Retinal pigment epithelial cell (primary cell): ENCODE measurements around the gene ELMO1.

Experiments used
- DNase-seq: peaks from one replicate; pipeline ENCODE4 v3.0.0-alpha.2; 2010; ENCODE audit warnings: low read depth
- H3K4me3 ChIP-seq: 2 replicates; pipeline ENCODE4 v1.5.1; 2011; ENCODE audit warnings: mild to moderate bottlenecking, low read length, control low read depth, moderate library complexity
- TF ChIP-seq, protein P1 (sequence below): conservative IDR thresholded peaks from 2 replicates; pipeline ENCODE4 v1.5.1; 2011; ENCODE audit warnings: low read depth, low read length, control low read depth, inconsistent platforms

ELMO1 gene

GRCh38 chr7:36898186-36898585, 550.5 kb downstream of the ELMO1 start:
- no peak overlapping the region for H3K4me3 ChIP-seq
- no peak for DNase-seq

GRCh38 chr7:36896956-36897590, 551.6 kb downstream of the ELMO1 start:
- no peak for DNase-seq
- TF ChIP-seq, protein P1, sequence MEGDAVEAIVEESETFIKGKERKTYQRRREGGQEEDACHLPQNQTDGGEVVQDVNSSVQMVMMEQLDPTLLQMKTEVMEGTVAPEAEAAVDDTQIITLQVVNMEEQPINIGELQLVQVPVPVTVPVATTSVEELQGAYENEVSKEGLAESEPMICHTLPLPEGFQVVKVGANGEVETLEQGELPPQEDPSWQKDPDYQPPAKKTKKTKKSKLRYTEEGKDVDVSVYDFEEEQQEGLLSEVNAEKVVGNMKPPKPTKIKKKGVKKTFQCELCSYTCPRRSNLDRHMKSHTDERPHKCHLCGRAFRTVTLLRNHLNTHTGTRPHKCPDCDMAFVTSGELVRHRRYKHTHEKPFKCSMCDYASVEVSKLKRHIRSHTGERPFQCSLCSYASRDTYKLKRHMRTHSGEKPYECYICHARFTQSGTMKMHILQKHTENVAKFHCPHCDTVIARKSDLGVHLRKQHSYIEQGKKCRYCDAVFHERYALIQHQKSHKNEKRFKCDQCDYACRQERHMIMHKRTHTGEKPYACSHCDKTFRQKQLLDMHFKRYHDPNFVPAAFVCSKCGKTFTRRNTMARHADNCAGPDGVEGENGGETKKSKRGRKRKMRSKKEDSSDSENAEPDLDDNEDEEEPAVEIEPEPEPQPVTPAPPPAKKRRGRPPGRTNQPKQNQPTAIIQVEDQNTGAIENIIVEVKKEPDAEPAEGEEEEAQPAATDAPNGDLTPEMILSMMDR, result no peak
- H3K4me3 ChIP-seq, result no peak overlapping the region

More at GRCh38 chr7:36898186-36898585, 550.5 kb downstream of the ELMO1 start:
- TF ChIP-seq, protein P1, result no peak

DNA sequence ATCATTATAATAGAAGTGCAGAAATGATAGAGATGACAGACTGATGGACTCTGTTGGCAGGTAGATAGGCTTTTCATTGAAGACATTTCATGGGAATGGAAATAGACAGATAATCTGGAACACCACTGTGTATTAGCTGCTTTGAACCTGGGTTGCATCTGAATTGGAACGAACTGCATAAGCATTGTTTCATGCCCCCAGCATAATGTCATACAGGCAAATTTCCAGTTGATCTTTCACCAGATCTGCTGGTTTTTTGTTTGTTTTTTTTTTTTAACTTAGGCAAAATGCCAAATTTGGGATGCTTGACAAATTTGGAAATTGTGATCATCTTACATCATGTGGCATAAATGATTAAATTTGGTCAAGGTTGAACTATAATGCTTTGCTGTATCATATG, 552.2 kb downstream of the ELMO1 start:
- DNase-seq, result no peak
- TF ChIP-seq, protein P1, result no peak
- H3K4me3 ChIP-seq, result no peak overlapping the region

- no peak overlapping the region for H3K4me3 ChIP-seq
- DNase-seq, result no peak
- TF ChIP-seq, protein P1, result no peak
Observed at GRCh38 chr7:36895192-36895591, 553.5 kb downstream of the ELMO1 start.

DNA sequence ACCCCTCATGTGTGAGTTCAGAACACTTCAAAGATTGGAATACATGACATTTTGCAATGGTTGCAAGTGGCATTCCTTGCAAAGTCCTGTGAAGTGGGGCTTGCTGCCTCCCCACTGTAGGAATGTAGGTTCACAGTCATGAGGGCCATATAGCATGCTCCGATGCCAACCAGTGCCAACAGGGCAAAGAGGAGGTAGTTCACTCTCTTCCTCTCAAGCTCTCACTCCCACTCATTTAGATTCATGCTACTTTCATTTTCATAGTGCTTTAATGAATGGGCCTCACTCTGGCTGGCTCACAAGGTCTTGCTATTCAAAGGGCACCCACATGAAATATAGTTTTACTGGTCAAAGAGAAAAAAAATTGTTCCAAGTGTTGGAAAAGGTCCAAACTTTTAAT, 554.5 kb downstream of the ELMO1 start:
- DNase-seq, result no peak
- TF ChIP-seq, protein P1, result no peak
- no peak overlapping the region for H3K4me3 ChIP-seq

- no peak overlapping the region for H3K4me3 ChIP-seq
- TF ChIP-seq, protein P1, result no peak
- DNase-seq, result no peak
Observed at GRCh38 chr7:36889182-36889581, 559.5 kb downstream of the ELMO1 start.

DNA sequence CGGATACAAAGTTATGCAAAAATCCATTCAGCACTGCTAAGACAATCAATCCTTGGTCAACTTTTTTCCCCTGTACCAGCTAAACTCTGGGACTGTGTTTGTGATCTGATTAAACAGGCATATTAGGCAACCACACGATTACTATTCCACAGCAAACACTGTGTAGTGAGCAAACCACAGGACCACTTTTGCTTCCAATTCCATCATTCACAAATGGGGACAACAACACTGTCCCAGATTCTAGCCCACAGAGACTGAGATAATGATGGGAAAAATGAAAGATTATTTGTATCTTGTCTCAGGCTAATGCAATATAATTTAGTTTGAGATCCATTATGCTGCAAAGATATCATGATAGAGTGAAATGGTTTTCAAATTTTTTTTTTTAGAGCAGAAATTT, 560.7 kb downstream of the ELMO1 start:
- DNase-seq, result no peak
- TF ChIP-seq, protein P1, result no peak
- no peak overlapping the region for H3K4me3 ChIP-seq
